HG03342 (cell line): ENCODE measurements around the gene TSPAN4.
A peak's percentile ranks its signal among the peaks of the same experiment; 100 is the strongest.

ENCODE experiments used
- ATAC-seq: cut with Tn5 transposase; IDR thresholded peaks from one replicate; pipeline ENCODE4 v1.9.1; 2021; ENCODE audit warnings: mild to moderate bottlenecking, moderate library complexity; ENCODE audit not compliant: unreplicated experiment

Gene TSPAN4

DNA sequence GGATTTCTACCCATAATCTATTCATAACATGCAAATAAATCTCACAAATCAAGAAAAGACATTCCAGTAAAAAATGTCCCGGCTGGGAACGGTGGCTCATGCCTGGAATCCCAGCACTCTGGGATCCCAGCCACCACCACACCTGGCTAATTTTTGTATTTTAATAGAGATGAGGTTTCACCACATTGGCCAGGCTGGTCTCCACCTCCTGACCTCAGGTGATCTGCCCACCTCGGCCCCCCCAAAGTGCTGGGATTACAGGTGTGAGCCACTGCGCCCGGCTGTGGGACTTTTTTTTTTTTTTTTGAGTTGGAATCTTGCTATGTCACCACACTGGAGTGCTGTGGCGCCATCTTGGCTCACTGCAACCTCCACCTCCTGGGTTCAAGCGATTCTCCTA, 63.3 kb downstream of the TSPAN4 start:
- no peak for ATAC-seq

DNA sequence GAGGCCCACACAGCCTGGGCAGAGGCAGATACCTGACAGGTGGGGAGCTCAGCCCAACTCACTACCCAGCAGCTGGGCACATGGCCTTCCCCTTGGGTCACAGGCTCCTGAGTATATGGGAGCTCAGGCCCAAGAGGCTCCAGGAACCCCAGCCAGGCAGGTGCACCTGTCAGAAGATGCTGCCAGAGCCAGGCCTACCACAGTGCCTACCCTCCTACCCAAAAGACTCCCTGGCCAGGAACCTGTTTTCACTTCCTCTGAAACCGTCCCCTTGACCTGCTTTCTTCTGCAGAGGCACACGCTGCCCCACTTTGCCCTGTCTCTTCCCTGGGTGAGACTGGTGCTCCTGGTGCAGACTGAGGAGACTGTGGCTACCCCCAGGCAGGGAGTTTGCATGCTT, 65.0 kb downstream of the TSPAN4 start:
- ATAC-seq, result no peak

DNA sequence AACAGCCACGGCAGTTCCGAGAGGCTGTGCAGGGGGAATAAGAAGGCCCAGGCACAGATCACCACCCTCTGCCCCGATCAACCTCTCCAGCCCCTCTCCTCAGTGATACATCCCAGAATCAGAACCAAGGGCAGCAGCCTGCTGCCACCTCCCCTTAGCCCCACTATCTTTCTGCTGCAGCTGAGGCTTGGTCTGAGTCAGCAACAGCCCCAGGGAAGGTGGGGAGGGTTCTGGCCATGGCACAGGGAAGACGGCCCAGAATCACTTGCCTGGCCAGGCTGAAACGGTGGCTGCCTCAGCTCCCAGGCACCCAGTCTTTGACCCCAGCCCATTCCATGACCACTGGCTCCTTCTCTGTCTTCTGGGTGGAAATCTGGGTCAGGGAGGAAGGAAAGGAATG, 65.6 kb downstream of the TSPAN4 start:
- ATAC-seq, result no peak

DNA sequence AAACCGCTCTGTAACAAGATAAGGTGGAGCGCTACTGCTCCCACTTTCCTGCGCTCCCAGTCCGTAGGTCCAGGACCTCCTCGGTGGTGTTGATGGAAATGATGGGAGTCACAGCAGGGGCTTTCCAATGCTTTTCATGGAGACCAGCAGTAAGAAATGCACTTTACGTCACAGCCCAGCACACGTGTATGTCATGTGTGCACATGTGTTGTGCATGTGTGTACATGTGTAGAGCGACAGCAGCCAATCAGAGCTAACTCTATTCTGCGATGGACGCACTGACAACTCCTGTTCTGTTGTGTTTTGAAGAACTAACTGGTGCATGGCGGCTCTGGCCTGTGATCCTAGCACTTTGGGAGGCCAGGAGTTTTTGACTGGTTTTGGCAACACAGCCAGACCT, 66.8 kb downstream of the TSPAN4 start:
- ATAC-seq, result no peak

DNA sequence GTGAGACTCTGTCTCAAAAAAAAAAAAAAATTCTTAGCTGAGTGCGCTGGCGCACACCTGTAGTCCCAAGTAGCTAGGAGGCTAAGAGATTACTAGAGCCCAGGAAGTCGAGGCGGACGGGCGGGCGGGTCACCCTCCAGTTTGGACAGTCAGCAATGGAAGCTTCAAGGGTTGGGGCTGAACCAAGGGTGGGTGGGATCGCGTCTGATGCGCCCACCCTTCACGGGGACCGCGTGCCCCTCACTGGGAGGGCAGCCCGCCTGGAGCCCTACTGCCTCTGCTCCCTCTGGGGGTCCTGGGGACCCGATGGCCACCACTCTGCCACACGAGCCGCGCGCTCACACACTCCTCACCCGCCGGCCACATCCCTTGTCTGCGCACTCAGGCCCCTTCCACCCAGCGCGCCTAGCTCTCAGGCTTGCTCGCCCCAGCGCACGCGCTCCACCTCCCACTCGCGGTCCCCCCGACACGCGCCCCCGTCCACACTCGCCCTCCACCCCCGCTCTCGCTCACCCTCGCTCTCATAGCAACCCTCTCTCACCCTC, 67.5 kb downstream of the TSPAN4 start:
- peak; percentile 10 for ATAC-seq

DNA sequence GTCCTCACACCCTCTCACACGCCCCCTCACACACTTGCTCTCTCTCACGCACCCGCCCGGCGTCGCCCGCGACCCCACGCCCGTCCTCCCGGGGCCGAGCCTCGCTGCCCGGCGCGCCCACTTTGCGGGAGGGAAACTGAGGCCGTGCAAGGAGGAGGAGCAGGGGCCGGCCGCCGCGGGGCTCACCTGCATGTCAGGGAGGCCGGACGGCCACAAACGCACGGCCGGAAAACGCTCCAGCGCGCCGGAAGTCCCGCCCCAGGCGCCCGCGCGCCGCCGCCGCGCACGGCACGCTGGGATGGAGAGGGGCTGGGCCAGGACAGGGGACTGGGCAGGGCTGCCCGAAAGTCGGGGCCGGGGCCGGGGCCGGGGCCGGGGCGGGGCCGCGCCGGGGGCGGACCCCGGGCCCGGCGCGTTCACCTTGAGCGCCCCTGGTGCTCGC, 68.0 kb downstream of the TSPAN4 start, which contains the start of gene CHID1:
Gene CHID1 (minus strand): TSS at position 222 of the 442 bp plus-strand sequence. CDS start 5,994 bp downstream, outside the sequence.
- ATAC-seq, result peak; percentile 85

DNA sequence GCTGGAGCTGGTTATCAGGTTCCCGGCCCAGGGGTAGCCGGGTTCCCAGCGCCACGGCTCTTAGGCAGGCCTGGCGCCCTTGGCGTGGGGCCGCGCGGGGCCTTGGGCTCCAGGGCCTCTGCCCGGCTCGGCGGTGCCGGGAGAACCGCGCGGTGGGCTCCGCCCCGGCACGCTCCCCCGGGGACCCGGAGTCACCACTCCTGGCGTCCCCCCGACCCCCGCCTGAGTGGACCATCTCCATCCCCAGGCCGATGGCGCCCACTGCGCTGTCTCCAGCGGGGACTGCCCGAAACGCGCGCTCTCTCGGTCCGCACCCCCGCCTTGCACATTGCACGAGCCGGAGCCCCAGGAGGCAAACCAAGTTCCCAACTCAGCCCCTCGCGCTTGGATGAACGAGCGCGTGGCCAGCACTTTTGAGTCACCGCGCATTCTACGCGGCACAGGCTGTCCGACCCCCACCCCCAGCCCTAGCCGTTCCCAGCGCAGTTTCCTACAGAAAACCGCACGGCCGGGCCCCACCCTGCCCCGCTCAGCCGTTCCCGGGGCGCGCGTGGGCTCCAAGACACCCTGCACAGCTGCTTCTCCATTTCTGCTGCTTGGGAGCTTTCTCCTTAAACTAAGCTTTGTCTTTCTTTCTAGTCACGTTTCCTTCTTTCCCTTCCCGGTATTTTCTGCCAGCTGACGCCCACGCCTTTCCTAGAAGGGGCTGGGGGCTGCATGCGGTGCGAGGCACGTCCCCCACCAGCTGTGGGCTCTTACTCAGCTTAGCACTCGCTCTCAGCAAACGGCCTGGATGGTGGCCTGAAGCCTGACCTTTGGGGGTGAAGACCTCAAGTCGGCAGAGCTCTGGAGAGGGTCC, 68.6 kb downstream of the TSPAN4 start:
- peak; percentile 36 for ATAC-seq

DNA sequence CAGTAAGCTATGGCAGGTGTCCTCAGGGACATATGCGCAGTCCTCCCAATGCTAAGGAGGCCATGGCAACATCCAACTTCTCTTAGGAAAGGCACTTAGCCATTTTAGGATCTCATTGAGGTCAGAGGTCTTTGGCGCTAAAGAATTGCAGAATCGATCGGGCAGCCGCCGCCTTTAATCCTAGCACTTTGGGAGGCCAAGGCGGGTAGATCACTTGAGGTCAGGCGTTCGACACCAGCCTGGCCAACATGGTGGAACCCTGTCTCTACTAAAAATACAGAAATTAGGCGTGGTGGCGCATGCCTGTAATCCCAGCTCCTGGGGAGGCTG, 69.2 kb downstream of the TSPAN4 start:
- no peak for ATAC-seq

DNA sequence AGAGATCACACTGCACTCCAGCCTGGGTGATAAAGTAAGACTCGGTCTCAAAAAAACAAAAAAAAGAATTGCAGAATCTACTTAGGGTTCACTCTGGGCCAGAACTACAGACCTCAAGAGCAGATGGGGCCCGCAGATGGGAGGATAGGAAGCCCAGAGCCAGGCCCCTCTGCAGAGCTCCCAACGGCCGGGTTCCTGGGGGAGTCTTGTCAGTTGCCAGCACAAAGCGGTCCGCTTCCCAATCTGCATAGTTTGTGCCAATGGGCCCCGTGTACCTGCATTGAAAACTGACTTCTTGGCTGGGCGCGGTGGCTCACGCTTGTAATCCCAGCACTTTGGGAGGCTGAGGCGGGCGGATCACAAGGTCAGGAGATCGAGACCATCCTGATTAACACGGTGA, 69.6 kb downstream of the TSPAN4 start:
- no peak for ATAC-seq

DNA sequence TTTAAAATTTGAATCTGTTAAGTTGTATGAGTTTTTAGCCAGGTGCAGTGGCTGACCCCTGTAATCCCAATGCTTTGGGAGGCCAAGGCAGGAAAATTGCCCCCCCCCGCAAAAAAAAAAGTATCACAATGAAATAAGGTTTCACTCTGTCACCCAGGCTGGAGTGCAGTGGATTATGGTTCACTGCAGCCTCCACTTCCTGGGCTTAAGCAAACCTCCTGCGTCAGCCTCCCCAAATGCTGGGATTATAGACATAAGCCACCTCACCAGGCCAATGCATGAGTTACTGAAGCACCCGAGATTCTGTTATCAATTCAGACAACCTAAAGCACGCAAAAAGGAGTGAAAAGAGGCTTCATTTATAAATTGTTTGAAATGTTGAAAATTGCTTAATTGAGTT, 70.4 kb downstream of the TSPAN4 start:
- no peak for ATAC-seq

DNA sequence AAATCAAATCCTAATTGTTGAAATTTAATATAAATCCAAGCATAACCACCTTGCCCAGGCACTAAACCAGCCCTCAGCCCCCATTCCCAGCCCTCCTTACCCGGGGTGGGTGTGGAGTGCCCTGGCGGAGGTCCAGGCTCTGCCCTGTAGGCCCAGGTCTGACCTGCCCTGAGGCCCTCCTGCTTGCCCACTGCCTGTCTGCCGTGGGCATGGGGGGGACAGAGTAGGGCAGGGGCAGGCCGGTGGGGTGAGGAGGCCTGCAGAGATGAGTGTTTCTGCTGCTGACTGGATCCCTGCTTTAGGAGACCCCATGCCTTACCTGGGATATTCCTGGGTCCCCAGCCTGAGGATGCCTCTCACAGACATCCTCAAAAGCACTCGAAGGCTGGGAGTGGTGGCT, 71.6 kb downstream of the TSPAN4 start:
- ATAC-seq, result no peak

DNA sequence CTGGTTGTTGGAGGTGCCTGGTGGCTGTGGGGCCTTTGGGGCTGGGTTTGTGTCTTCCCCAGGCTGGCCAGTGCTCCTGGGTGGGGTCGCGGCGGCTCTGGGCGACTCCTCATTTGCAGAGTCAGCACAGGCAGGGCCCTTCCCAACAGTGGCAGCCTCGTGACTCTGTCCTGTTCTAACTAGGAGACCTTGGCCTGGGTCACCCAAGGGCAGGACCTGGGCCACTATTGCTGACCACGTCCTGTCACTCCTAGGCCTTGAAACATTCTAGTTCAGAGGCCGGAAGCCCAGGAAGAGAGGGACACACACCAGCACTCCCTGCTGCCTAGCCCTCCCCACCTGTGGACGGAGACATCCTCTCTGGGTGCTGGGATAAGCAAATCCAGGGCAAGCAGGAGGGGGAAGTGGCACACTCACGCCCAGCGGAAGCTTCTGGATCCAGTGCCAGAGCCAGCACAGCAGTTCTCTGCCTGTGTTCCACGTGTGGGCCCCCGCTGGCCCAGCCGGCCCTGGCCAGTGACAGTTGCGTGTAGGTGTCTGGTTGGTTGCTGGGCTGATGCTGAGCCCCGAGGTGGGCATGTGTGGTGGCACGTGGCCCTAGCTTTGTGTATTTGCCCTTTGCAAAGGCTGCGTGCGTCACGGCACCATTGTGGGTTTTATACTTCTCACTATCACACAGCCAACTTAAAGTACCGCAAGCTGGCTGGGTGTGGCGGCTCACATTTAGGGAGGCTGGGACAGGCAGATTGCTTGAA, 72.3 kb downstream of the TSPAN4 start:
- ATAC-seq, result no peak
